Measurements from ENCODE around the gene NEAT1.
A peak's percentile ranks its signal among the peaks of the same experiment; 100 is the strongest.

The NEAT1 gene

GRCh38 chr11:65382033-65382803 lies 40.4 kb upstream of the NEAT1 start, which contains the start of gene SLC25A45:
SLC25A45 (minus strand) TSS chr11:65382646; CDS start chr11:65381951, 695 bp downstream.
- no peak for TF ChIP-seq JUND (IDR thresholded peaks at IDR 0.05; ENCODE audit: low read depth)
- in situ Hi-C loops (cut with HindIII; ENCODE audit: low pct_unique_long_range_greater_than_20kb, low sequenced_read_pairs) = no loop called here
- DNase-seq (ENCODE audit: low read depth in 1 of 2, low spot score in 1 of 2) = peak in 1 of 2 experiments; percentile 90

GRCh38 chr11:65382804-65383368 lies 39.7 kb upstream of the NEAT1 start:
- TF ChIP-seq JUND (IDR thresholded peaks at IDR 0.05; ENCODE audit: low read depth) = no peak
- peak in 1 of 2 experiments; percentile 94 for DNase-seq (ENCODE audit: low read depth in 1 of 2, low spot score in 1 of 2)
- in situ Hi-C loops (cut with HindIII; ENCODE audit: low pct_unique_long_range_greater_than_20kb, low sequenced_read_pairs) = no loop called here

- in situ Hi-C loops (cut with HindIII; ENCODE audit: low pct_unique_long_range_greater_than_20kb, low sequenced_read_pairs) = no loop called here
- no peak for DNase-seq (ENCODE audit: low read depth in 1 of 2, low spot score in 1 of 2)
- no peak for TF ChIP-seq JUND (IDR thresholded peaks at IDR 0.05; ENCODE audit: low read depth)
These were observed 38.8 kb upstream of the NEAT1 start for GRCh38 chr11:65383778-65384177.

- no peak for DNase-seq (ENCODE audit: low read depth in 1 of 2, low spot score in 1 of 2)
These were observed 38.2 kb upstream of the NEAT1 start for GRCh38 chr11:65384301-65384889.

GRCh38 chr11:65386307-65387140 lies 36.1 kb upstream of the NEAT1 start, which contains the start of gene FRMD8:
FRMD8 (plus strand) TSS chr11:65386637; CDS start chr11:65387037, 400 bp downstream.
- DNase-seq (ENCODE audit: low read depth in 1 of 2, low spot score in 1 of 2) = peak; percentile 92 to 94
- TF ChIP-seq JUND (IDR thresholded peaks at IDR 0.05; ENCODE audit: low read depth) = no peak
- in situ Hi-C loops (cut with HindIII; ENCODE audit: low pct_unique_long_range_greater_than_20kb, low sequenced_read_pairs) = no loop called here

More at GRCh38 chr11:65384301-65384889, 38.2 kb upstream of the NEAT1 start:
- in situ Hi-C loops (cut with HindIII; ENCODE audit: low pct_unique_long_range_greater_than_20kb, low sequenced_read_pairs) = no loop called here
- TF ChIP-seq JUND (IDR thresholded peaks at IDR 0.05; ENCODE audit: low read depth) = no peak

- TF ChIP-seq JUND (IDR thresholded peaks at IDR 0.05; ENCODE audit: low read depth) = no peak
- no peak for DNase-seq (ENCODE audit: low read depth in 1 of 2, low spot score in 1 of 2)
- in situ Hi-C loops (cut with HindIII; ENCODE audit: low pct_unique_long_range_greater_than_20kb, low sequenced_read_pairs) = no loop called here
These were observed 33.9 kb upstream of the NEAT1 start for GRCh38 chr11:65388731-65389130.

GRCh38 chr11:65389294-65389980 lies 33.2 kb upstream of the NEAT1 start:
- no peak for TF ChIP-seq JUND (IDR thresholded peaks at IDR 0.05; ENCODE audit: low read depth)
- in situ Hi-C loops (cut with HindIII; ENCODE audit: low pct_unique_long_range_greater_than_20kb, low sequenced_read_pairs) = no loop called here

GRCh38 chr11:65390099-65390941 lies 32.3 kb upstream of the NEAT1 start:
- TF ChIP-seq JUND (IDR thresholded peaks at IDR 0.05; ENCODE audit: low read depth) = no peak
- in situ Hi-C loops (cut with HindIII; ENCODE audit: low pct_unique_long_range_greater_than_20kb, low sequenced_read_pairs) = no loop called here
- no peak for DNase-seq (ENCODE audit: low read depth in 1 of 2, low spot score in 1 of 2)

More at GRCh38 chr11:65389294-65389980, 33.2 kb upstream of the NEAT1 start:
- no peak for DNase-seq (ENCODE audit: low read depth in 1 of 2, low spot score in 1 of 2)

GRCh38 chr11:65390996-65391395 lies 31.6 kb upstream of the NEAT1 start:
- DNase-seq (ENCODE audit: low read depth in 1 of 2, low spot score in 1 of 2) = no peak
- in situ Hi-C loops (cut with HindIII; ENCODE audit: low pct_unique_long_range_greater_than_20kb, low sequenced_read_pairs) = no loop called here
- TF ChIP-seq JUND (IDR thresholded peaks at IDR 0.05; ENCODE audit: low read depth) = no peak

- no peak for DNase-seq (ENCODE audit: low read depth in 1 of 2, low spot score in 1 of 2)
- in situ Hi-C loops (cut with HindIII; ENCODE audit: low pct_unique_long_range_greater_than_20kb, low sequenced_read_pairs) = no loop called here
- TF ChIP-seq JUND (IDR thresholded peaks at IDR 0.05; ENCODE audit: low read depth) = no peak
These were observed 30.3 kb upstream of the NEAT1 start for GRCh38 chr11:65392186-65392829.

GRCh38 chr11:65392899-65393298 lies 29.7 kb upstream of the NEAT1 start:
- in situ Hi-C loops (cut with HindIII; ENCODE audit: low pct_unique_long_range_greater_than_20kb, low sequenced_read_pairs) = no loop called here
- no peak for DNase-seq (ENCODE audit: low read depth in 1 of 2, low spot score in 1 of 2)
- no peak for TF ChIP-seq JUND (IDR thresholded peaks at IDR 0.05; ENCODE audit: low read depth)

Measured in T47D (cell line).